Neural cell (in vitro differentiated cells): ENCODE measurements around the gene GMPPA. TPM values are rescaled to one million over a fixed set of nuclear protein-coding genes. Genes with fewer than 3 reads are reported as not detected.

Experiments
- H2AFZ ChIP-seq: fragments of 200-600, 300-800 bp; sonication (generic), shearing (Covaris generic); 2 replicates; pipeline ENCODE4 v1.6.0; 2014; ENCODE audit warnings: low read depth, mild to moderate bottlenecking, antibody characterized with exemption, low read length, moderate library complexity
- H3F3A ChIP-seq: fragments of 200-600 bp; shearing (Covaris generic); 2 replicates; pipeline ENCODE4 v1.6.1; 2016; ENCODE audit warnings: mild to moderate bottlenecking, moderate library complexity, mixed read lengths, antibody characterized with exemption, low read length; ENCODE audit not compliant: insufficient read depth, poor library complexity, severe bottlenecking
- H3K27ac ChIP-seq: fragments of 200-600, 300-800 bp; sonication (generic), shearing (Covaris generic); 2 replicates; pipeline ENCODE4 v1.5.1; 2014; ENCODE audit warnings: mild to moderate bottlenecking, low read length, moderate library complexity
- H3K27me3 ChIP-seq: fragments of 300-800, 200-600 bp; sonication (generic), shearing (Covaris generic); 2 replicates; pipeline ENCODE4 v1.6.0; 2014; ENCODE audit warnings: mild to moderate bottlenecking, low read depth, low read length, moderate library complexity; ENCODE audit not compliant: insufficient read depth
- H3K36me3 ChIP-seq: fragments of 300-800, 200-600 bp; sonication (generic), shearing (Covaris generic); 2 replicates; pipeline ENCODE4 v1.5.1; 2014; ENCODE audit warnings: mild to moderate bottlenecking, antibody characterized with exemption, low read length, moderate library complexity; ENCODE audit not compliant: insufficient read depth
- H3K4me2 ChIP-seq: fragments of 300-800, 200-600 bp; sonication (generic), shearing (Covaris generic); 2 replicates; pipeline ENCODE4 v1.6.0; 2014; ENCODE audit warnings: mild to moderate bottlenecking, low read length
- H3K4me3 ChIP-seq: fragments of 300-800, 200-600 bp; sonication (generic), shearing (Covaris generic); 2 replicates; pipeline ENCODE4 v1.5.1; 2014; ENCODE audit warnings: mild to moderate bottlenecking, low read length, moderate library complexity
- H3K79me2 ChIP-seq: fragments of 200-600 bp; shearing (Covaris generic); replicated peaks from 2 replicates; pipeline ENCODE4 v1.6.0; 2014; ENCODE audit warnings: mild to moderate bottlenecking, low read length, moderate library complexity; ENCODE audit not compliant: insufficient read depth
- H3K9ac ChIP-seq: fragments of 300-800, 200-600 bp; sonication (generic), shearing (Covaris generic); 2 replicates; pipeline ENCODE4 v1.6.1; 2016; ENCODE audit warnings: mild to moderate bottlenecking, low read length, mixed read lengths
- H3K9me2 ChIP-seq: fragments of 200-600 bp; shearing (Covaris generic); 2 replicates; pipeline ENCODE4 v1.6.1; 2016; ENCODE audit warnings: mild to moderate bottlenecking, low read length, mixed read lengths; ENCODE audit not compliant: insufficient read depth
- H3K9me3 ChIP-seq: fragments of 200-600, 300-800 bp; sonication (generic), shearing (Covaris generic); 2 replicates; pipeline ENCODE4 v1.6.1; 2016; ENCODE audit warnings: mild to moderate bottlenecking, mixed run types, low read length, moderate library complexity, mixed read lengths
- H4K20me1 ChIP-seq: fragments of 200-600 bp; shearing (Covaris generic); 2 replicates; pipeline ENCODE4 v1.6.1; 2016; ENCODE audit warnings: mild to moderate bottlenecking, mixed run types; ENCODE audit not compliant: insufficient read depth
- CTCF ChIP-seq: fragments of 450-650 bp; IDR thresholded peaks from 2 replicates; pipeline ENCODE4 v1.5.1; 2014; ENCODE audit warnings: antibody characterized with exemption, mild to moderate bottlenecking, moderate library complexity; ENCODE audit not compliant: poor library complexity, severe bottlenecking
- EP300 ChIP-seq: fragments of 450-650 bp; conservative IDR thresholded peaks from 2 replicates; pipeline ENCODE4 v1.6.1; 2014; ENCODE audit warnings: antibody characterized with exemption, mild to moderate bottlenecking, moderate library complexity; ENCODE audit not compliant: poor library complexity, severe bottlenecking
- EZH2 ChIP-seq: fragments of 200-600, 300-800 bp; shearing (Covaris generic), sonication (generic); IDR thresholded peaks from 2 replicates; pipeline ENCODE4 v1.6.1; 2014; ENCODE audit warnings: antibody characterized with exemption, low read length, borderline replicate concordance, mild to moderate bottlenecking; ENCODE audit not compliant: insufficient read depth, poor library complexity, severe bottlenecking
- MXI1 ChIP-seq: fragments of 450-650 bp; conservative IDR thresholded peaks from 2 replicates; pipeline ENCODE4 v1.6.1; 2014; ENCODE audit warnings: antibody characterized with exemption, mild to moderate bottlenecking; ENCODE audit not compliant: poor library complexity, severe bottlenecking
- POLR2AphosphoS5 ChIP-seq: IDR thresholded peaks from 2 replicates; pipeline ENCODE4 v1.6.1; 2012
- RAD21 ChIP-seq: fragments of 450-650 bp; conservative IDR thresholded peaks from 2 replicates; pipeline ENCODE4 v1.6.1; 2014; ENCODE audit warnings: antibody characterized with exemption, mild to moderate bottlenecking, moderate library complexity
- REST ChIP-seq: IDR thresholded peaks from 2 replicates; pipeline ENCODE4 v1.6.1; 2012; ENCODE audit warnings: borderline replicate concordance
- SMC3 ChIP-seq: fragments of 450-650 bp; conservative IDR thresholded peaks from 2 replicates; pipeline ENCODE4 v1.6.1; 2014; ENCODE audit warnings: antibody characterized with exemption, mild to moderate bottlenecking, moderate library complexity; ENCODE audit not compliant: poor library complexity
- TAF1 ChIP-seq: IDR thresholded peaks from 2 replicates; pipeline ENCODE4 v1.6.1; 2012; ENCODE audit warnings: low read depth
- polyA plus RNA-seq: library from polyadenylated mRNA; depleted of rRNA; stranded (reverse); fragments of >200 nt; gene quantifications from 2 replicates; pipeline ENCODE4 v1.2.3, GENCODE V29; 2014

The GMPPA gene
- polyA plus RNA-seq, 1 donor from 2014 or later: 20.4 TPM

GRCh38 chr2:219527076-219527394 lies 28.3 kb downstream of the GMPPA start (continued):
- TF ChIP-seq EP300 (no peak), TAF1 (no peak)

GRCh38 chr2:219527472-219527871 lies 28.8 kb downstream of the GMPPA start:
- H3K79me2 ChIP-seq: no peaks in the 10 kb centered on the region
- H3K4me3 ChIP-seq: no peak overlapping the region
- H4K20me1 ChIP-seq: no peaks in the 10 kb centered on the region
- H3K9ac ChIP-seq: no peak overlapping the region
- no peak overlapping the region for H3K4me2 ChIP-seq
- no peaks in the 10 kb centered on the region for H3K36me3 ChIP-seq
- H3F3A ChIP-seq: no peaks in the 10 kb centered on the region
- no peaks in the 10 kb centered on the region for H3K9me3 ChIP-seq
- H3K27ac ChIP-seq: no peak overlapping the region
- H3K27me3 ChIP-seq: peaks cover 7% of the 10 kb centered on the region
- H2AFZ ChIP-seq: no peak overlapping the region
- TF ChIP-seq EZH2 (no peak), CTCF (no peak)
- H3K9me2 ChIP-seq: no peaks in the 10 kb centered on the region

GRCh38 chr2:219530048-219530963 lies 31.6 kb downstream of the GMPPA start:
- Histone ChIP-seq H3K4me2 (no peak overlapping the region), H2AFZ (peak overlapping the region; percentile 18)
- peak; percentile 99 for TF ChIP-seq CTCF
- no peak for TF ChIP-seq REST
- no peak for TF ChIP-seq EZH2
- peak; percentile 16 for TF ChIP-seq EP300
- TF ChIP-seq SMC3: peak; percentile 100
- TF ChIP-seq MXI1: peak; percentile 18
- TF ChIP-seq RAD21: peak; percentile 100
- peak; percentile 11 for TF ChIP-seq POLR2AphosphoS5
- TF ChIP-seq TAF1: no peak

More at GRCh38 chr2:219530048-219530963, 31.6 kb downstream of the GMPPA start:
- Histone ChIP-seq H3F3A (no peaks in the 10 kb centered on the region), H3K79me2 (no peaks in the 10 kb centered on the region), H3K4me3 (peak overlapping the region; percentile 54), H3K9ac (peak overlapping the region; percentile 35), H3K27ac (no peak overlapping the region), H3K9me2 (no peaks in the 10 kb centered on the region), H3K27me3 (peaks cover 7% of the 10 kb centered on the region), H3K36me3 (no peaks in the 10 kb centered on the region), H3K9me3 (no peaks in the 10 kb centered on the region), H4K20me1 (no peaks in the 10 kb centered on the region)
